ENCODE results near the gene ERFE.

DNA sequence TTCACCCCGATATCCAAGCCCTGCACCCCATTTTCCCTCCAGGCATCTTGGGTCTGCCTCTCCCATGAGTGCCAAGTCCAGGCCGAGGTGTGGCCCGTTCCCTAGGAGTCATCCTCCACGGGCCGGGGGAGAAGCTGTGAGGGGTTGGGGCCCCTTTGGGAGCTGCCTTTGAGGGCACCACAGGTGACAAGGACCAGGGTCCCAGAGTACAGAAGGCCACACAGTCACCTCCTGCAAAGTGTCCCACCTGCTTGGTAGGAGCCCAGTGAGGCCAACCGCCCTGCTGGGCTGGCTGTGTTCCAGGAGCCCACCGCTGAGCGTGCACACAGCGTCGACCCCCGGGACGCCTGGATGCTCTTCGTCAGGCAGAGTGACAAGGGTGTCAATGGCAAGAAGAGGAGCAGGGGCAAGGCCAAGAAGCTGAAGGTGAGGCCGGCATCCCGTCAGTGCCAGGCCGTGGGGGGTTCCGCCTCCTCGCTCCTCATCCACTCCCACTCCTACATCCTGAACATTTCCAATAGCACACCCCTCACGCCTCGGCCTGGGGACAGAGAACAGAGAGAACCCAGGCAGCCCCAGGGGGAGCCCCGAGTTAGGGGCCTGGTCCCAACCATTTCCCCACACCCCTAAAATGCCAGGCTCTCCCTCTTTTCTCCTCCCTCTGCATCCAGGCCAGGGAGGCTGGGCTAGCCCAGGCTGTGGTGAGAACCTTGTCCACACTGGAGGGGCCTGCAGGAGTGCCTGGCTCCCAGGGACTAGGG is 2.7 kb downstream of the ERFE start:
- no peak for TF ChIP-seq ZNF274 (IDR thresholded peaks at IDR 0.05; ENCODE audit: borderline replicate concordance, low read depth, low read length)
- TF ChIP-seq, protein P1, sequence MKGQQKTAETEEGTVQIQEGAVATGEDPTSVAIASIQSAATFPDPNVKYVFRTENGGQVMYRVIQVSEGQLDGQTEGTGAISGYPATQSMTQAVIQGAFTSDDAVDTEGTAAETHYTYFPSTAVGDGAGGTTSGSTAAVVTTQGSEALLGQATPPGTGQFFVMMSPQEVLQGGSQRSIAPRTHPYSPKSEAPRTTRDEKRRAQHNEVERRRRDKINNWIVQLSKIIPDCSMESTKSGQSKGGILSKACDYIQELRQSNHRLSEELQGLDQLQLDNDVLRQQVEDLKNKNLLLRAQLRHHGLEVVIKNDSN (CRISPR knock-in tag; IDR thresholded peaks at IDR 0.05): no peak
- no peak for TF ChIP-seq SRF (CRISPR knock-in tag; IDR thresholded peaks at IDR 0.05)
- TF ChIP-seq, protein P2, sequence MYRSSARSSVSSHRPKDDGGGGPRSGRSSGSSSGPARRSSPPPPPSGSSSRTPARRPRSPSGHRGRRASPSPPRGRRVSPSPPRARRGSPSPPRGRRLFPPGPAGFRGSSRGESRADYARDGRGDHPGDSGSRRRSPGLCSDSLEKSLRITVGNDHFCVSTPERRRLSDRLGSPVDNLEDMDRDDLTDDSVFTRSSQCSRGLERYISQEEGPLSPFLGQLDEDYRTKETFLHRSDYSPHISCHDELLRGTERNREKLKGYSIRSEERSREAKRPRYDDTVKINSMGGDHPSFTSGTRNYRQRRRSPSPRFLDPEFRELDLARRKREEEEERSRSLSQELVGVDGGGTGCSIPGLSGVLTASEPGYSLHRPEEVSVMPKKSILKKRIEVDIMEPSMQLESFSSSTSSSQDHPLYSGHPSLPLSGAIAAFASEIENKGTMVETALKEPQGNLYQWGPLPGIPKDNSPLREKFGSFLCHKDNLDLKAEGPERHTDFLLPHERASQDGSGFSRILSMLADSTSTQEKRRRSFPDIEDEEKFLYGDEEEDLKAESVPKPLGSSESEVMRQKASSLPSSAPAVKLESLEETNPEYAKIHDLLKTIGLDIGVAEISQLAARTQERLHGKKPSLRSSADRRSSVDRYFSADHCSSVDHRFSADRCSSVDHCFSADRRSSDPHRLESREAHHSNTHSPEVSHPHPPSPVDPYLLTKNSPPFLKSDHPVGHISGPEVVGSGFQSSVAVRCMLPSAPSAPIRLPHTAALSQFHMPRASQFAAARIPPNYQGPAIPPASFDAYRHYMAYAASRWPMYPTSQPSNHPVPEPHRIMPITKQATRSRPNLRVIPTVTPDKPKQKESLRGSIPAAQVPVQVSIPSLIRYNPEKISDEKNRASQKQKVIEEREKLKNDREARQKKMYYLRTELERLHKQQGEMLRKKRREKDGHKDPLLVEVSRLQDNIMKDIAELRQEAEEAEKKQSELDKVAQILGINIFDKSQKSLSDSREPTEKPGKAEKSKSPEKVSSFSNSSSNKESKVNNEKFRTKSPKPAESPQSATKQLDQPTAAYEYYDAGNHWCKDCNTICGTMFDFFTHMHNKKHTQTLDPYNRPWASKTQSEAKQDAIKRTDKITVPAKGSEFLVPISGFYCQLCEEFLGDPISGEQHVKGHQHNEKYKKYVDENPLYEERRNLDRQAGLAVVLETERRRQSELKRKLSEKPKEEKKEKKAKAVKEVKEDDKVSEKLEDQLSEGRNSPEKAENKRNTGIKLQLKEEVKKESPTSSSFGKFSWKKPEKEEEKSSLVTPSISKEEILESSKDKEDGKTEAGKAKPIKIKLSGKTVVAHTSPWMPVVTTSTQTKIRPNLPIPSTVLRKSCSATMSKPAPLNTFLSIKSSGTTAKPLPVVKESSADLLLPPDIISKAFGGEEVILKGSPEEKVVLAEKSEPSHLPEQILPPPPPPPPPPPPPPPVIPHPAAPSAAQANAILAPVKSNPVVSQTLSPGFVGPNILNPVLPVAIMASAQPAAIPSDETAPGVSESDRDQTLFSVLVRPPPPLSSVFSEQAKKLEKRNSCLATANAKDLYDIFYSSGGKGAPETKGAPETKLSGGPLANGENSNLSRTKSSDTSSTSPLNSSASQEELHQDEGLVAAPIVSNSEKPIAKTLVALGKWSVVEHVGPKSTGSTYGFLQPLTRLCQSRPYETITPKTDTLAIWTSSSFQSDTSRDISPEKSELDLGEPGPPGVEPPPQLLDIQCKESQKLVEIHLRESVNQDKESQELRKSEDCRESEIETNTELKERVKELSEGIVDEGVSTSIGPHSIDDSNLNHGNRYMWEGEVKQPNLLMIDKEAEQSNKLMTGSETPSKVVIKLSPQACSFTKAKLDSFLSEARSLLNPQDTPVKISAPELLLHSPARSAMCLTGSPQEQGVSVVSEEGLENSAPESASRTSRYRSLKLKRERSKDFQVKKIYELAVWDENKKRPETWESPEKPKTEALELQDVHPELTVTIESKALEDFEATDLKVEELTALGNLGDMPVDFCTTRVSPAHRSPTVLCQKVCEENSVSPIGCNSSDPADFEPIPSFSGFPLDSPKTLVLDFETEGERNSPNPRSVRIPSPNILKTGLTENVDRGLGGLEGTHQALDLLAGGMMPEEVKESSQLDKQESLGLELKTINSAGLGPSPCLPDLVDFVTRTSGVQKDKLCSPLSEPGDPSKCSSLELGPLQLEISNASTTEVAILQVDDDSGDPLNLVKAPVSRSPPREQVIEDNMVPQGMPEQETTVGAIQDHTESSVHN (IDR thresholded peaks at IDR 0.05; ENCODE audit: borderline replicate concordance in 1 of 2, low read depth in 1 of 2): no peak
- no peak for TF ChIP-seq BRD9 (IDR thresholded peaks at IDR 0.05; ENCODE audit: low read depth, partially characterized antibody)
- no peak for TF ChIP-seq ZNF316 (IDR thresholded peaks at IDR 0.05)
- TF ChIP-seq, protein P3, sequence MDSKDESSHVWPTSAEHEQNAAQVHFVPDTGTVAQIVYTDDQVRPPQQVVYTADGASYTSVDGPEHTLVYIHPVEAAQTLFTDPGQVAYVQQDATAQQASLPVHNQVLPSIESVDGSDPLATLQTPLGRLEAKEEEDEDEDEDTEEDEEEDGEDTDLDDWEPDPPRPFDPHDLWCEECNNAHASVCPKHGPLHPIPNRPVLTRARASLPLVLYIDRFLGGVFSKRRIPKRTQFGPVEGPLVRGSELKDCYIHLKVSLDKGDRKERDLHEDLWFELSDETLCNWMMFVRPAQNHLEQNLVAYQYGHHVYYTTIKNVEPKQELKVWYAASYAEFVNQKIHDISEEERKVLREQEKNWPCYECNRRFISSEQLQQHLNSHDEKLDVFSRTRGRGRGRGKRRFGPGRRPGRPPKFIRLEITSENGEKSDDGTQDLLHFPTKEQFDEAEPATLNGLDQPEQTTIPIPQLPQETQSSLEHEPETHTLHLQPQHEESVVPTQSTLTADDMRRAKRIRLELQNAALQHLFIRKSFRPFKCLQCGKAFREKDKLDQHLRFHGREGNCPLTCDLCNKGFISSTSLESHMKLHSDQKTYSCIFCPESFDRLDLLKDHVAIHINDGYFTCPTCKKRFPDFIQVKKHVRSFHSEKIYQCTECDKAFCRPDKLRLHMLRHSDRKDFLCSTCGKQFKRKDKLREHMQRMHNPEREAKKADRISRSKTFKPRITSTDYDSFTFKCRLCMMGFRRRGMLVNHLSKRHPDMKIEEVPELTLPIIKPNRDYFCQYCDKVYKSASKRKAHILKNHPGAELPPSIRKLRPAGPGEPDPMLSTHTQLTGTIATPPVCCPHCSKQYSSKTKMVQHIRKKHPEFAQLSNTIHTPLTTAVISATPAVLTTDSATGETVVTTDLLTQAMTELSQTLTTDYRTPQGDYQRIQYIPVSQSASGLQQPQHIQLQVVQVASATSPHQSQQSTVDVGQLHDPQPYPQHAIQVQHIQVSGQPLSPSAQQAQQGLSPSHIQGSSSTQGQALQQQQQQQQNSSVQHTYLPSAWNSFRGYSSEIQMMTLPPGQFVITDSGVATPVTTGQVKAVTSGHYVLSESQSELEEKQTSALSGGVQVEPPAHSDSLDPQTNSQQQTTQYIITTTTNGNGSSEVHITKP (IDR thresholded peaks at IDR 0.05; ENCODE audit: partially characterized antibody): no peak
- TF ChIP-seq, protein P4, sequence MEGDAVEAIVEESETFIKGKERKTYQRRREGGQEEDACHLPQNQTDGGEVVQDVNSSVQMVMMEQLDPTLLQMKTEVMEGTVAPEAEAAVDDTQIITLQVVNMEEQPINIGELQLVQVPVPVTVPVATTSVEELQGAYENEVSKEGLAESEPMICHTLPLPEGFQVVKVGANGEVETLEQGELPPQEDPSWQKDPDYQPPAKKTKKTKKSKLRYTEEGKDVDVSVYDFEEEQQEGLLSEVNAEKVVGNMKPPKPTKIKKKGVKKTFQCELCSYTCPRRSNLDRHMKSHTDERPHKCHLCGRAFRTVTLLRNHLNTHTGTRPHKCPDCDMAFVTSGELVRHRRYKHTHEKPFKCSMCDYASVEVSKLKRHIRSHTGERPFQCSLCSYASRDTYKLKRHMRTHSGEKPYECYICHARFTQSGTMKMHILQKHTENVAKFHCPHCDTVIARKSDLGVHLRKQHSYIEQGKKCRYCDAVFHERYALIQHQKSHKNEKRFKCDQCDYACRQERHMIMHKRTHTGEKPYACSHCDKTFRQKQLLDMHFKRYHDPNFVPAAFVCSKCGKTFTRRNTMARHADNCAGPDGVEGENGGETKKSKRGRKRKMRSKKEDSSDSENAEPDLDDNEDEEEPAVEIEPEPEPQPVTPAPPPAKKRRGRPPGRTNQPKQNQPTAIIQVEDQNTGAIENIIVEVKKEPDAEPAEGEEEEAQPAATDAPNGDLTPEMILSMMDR (IDR thresholded peaks at IDR 0.05 in 2 of 3, conservative IDR thresholded peaks at IDR 0.05 in 1 of 3; ENCODE audit: insufficient read depth in 2 of 3, low read depth in 1 of 3, low read length in 3 of 3): no peak

Measured in K562 (cell line).